ENCODE results near the gene MEOX2.

MEOX2 gene

DNA sequence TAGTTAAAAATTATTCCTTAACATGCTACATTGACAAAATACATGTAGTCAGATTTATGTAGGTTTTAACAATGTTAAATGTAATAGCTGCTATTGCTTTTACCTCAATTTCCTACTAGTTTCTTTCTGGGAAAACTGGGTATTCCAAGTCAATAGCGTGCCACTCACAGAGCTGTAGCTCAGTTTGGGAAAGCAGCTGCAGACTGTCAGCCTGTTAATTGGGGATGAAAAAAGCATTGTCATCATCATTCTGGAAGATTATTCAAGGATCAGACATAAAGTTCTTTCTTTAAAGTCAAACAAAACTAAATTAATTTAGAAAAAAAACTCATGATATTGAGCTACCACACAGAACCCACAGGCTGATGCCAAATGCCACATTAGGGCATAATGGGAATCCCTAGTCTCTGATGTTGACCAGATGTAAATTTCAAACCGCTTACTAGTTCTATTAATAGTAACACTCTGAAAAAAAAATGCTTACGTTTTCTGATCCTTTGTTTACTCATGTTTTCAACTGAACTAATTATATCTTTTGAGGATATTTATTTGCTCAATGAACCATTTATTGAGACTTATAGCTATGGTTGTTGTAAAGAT, 105.0 kb downstream of the MEOX2 start:
- H3K27me3 ChIP-seq (ENCODE audit: control insufficient read depth in 1 of 2, insufficient read depth in 2 of 2, low read length in 2 of 2), result no peaks in the 10 kb centered on the region
- peaks cover 21% of the 10 kb centered on the region for H3K4me1 ChIP-seq (ENCODE audit: insufficient read depth, low read length)
- H3K9ac ChIP-seq (ENCODE audit: low read length), result no peak overlapping the region
- H3K36me3 ChIP-seq (ENCODE audit: insufficient read depth, low read length), result no peaks in the 10 kb centered on the region
- H3K27ac ChIP-seq (ENCODE audit: low read depth, low read length), result no peak overlapping the region
- H3K4me3 ChIP-seq (ENCODE audit: low read depth in 1 of 2, low read length in 2 of 2), result no peak overlapping the region
- no peaks in the 10 kb centered on the region for H3K9me3 ChIP-seq (ENCODE audit: low read length)

DNA sequence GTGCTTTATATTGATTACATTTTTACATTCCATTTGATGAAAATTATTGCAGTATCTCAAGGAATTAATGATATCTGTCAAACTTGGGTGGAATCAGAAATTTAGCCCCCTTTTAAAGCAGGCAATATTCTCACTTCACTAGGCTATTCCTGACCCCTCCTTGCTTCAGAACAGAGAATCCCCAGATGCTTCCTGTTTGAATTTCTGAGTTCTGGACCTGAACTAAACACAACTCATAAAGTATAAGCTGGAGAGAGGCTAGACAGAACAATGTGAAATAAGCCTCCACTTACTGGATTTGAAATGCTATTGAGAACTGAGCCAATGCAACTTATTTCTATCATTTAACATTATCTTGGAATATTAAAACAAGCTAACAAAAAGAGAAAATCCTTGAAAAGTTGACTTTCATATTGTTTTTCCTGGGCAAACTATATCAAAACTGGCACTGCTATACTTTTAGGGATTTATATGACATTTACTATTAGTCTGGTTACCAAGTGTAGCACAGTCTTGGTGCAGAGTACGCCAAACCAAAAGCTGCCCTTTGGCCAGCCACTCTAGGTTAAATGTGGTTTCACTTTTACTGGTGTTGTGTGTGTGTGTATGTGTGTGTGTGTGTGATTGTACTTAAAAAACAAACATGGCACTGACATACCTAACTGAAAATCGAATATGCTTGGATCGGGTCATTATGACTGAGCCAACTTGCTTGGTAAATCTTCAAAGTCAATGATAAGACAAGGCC, 105.7 kb downstream of the MEOX2 start:
- H3K36me3 ChIP-seq (ENCODE audit: insufficient read depth, low read length), result no peaks in the 10 kb centered on the region
- H3K27ac ChIP-seq (ENCODE audit: low read depth, low read length), result no peak overlapping the region
- H3K4me3 ChIP-seq (ENCODE audit: low read depth in 1 of 2, low read length in 2 of 2), result no peak overlapping the region
- H3K9me3 ChIP-seq (ENCODE audit: low read length), result no peaks in the 10 kb centered on the region
- peaks cover 17% of the 10 kb centered on the region for H3K4me1 ChIP-seq (ENCODE audit: insufficient read depth, low read length)
- no peaks in the 10 kb centered on the region for H3K27me3 ChIP-seq (ENCODE audit: control insufficient read depth in 1 of 2, insufficient read depth in 2 of 2, low read length in 2 of 2)
- no peak overlapping the region for H3K9ac ChIP-seq (ENCODE audit: low read length)

DNA sequence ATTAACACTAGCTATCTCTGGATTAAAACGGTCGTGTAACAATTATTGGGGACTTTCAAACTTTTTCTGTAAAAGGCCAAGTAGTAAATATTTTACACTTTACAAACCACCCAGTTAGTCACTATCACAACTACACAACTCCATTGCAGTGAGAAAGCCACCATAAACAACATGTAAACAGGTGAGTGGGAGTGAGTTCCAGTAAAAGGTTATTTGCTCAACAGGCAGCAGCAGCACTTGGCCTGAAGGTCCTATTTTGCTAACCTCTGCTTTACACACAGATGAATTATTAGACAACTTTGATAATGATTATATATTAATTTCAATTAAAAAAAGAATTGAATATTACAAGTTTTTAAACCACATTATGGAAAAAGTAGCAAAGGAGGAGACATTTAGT, 108.9 kb downstream of the MEOX2 start:
- Histone ChIP-seq H3K9me3 (ENCODE audit: low read length) (no peaks in the 10 kb centered on the region), H3K9ac (ENCODE audit: low read length) (no peak overlapping the region), H3K36me3 (ENCODE audit: insufficient read depth, low read length) (no peaks in the 10 kb centered on the region), H3K4me3 (ENCODE audit: low read depth in 1 of 2, low read length in 2 of 2) (no peak overlapping the region), H3K4me1 (ENCODE audit: insufficient read depth, low read length) (peaks cover 17% of the 10 kb centered on the region), H3K27me3 (ENCODE audit: control insufficient read depth in 1 of 2, insufficient read depth in 2 of 2, low read length in 2 of 2) (no peaks in the 10 kb centered on the region), H3K27ac (ENCODE audit: low read depth, low read length) (no peak overlapping the region)

DNA sequence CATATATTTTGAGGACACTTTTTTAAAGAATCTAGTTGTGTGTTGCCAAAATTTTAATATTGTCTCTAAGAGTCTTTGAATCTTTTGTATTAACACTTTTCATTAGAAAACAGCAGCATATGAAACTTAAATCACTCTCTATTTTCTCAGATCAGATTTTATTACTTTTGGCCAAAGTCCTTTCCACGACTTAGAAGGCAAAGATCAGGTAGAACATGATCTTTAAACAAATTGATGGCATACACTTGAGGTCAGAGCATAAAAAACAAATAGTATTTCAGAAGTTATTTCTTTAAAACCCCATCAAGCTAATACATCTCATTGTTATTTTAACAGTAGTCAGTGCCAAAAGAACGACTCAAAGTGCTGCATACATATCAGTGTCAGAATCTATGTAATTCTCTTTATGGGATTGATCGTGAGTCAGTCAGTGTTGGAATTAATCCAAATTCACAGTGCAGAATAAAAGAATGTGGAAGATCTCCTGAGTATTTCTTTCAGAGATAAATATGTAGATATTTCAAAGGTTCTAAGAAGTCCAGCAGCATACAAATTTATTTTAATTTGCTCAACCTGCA, 115.1 kb downstream of the MEOX2 start:
- Histone ChIP-seq H3K9me3 (ENCODE audit: low read length) (no peaks in the 10 kb centered on the region), H3K27ac (ENCODE audit: low read depth, low read length) (no peak overlapping the region), H3K4me3 (ENCODE audit: low read depth in 1 of 2, low read length in 2 of 2) (no peak overlapping the region), H3K4me1 (ENCODE audit: insufficient read depth, low read length) (no peaks in the 10 kb centered on the region), H3K27me3 (ENCODE audit: control insufficient read depth in 1 of 2, insufficient read depth in 2 of 2, low read length in 2 of 2) (no peaks in the 10 kb centered on the region), H3K9ac (ENCODE audit: low read length) (no peak overlapping the region), H3K36me3 (ENCODE audit: insufficient read depth, low read length) (no peaks in the 10 kb centered on the region)

DNA sequence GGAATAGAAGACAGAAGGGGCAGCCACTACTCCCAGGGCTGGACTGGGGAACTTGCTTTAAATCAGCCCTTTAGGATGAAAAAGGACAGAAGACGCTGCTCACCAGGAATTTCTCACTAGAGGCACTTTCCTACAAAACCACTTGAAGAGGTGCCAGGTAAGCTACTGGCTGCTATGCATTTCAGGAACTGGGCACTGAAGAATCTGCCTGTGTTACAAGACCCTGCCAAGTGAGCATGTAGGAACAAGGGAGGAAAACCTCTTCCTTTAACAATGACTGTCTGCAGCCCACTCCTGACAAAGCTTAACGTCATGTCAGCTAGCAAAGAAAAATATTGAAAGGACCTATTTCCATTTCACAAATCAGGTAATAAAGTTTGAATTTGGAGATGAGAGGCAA, 118.8 kb downstream of the MEOX2 start:
- Histone ChIP-seq H3K9ac (ENCODE audit: low read length) (no peak overlapping the region), H3K4me1 (ENCODE audit: insufficient read depth, low read length) (no peaks in the 10 kb centered on the region), H3K27ac (ENCODE audit: low read depth, low read length) (no peak overlapping the region), H3K4me3 (ENCODE audit: low read depth in 1 of 2, low read length in 2 of 2) (no peak overlapping the region), H3K36me3 (ENCODE audit: insufficient read depth, low read length) (no peaks in the 10 kb centered on the region), H3K27me3 (ENCODE audit: control insufficient read depth in 1 of 2, insufficient read depth in 2 of 2, low read length in 2 of 2) (no peaks in the 10 kb centered on the region), H3K9me3 (ENCODE audit: low read length) (no peaks in the 10 kb centered on the region)

DNA sequence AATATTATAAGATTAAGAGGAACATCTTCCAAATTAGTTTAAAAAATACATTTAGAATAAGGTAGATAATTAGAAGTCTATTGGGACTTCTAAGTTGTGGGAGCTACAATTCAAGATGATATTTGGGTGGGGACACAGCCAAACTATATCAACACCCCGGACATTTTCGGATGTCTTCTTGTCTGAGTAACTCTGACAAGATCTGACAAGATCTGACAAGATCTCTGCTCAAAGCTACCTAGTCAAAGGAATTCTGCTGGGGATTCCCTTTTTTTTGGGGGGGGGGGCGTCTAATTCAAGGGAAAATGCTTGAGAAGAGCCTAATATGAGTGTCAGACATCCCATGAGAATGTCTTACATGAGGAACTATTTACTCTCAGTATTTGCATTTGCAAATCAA, 119.4 kb downstream of the MEOX2 start:
- Histone ChIP-seq H3K27ac (ENCODE audit: low read depth, low read length) (no peak overlapping the region), H3K36me3 (ENCODE audit: insufficient read depth, low read length) (no peaks in the 10 kb centered on the region), H3K4me3 (ENCODE audit: low read depth in 1 of 2, low read length in 2 of 2) (no peak overlapping the region), H3K4me1 (ENCODE audit: insufficient read depth, low read length) (no peaks in the 10 kb centered on the region), H3K9ac (ENCODE audit: low read length) (no peak overlapping the region), H3K9me3 (ENCODE audit: low read length) (no peaks in the 10 kb centered on the region), H3K27me3 (ENCODE audit: control insufficient read depth in 1 of 2, insufficient read depth in 2 of 2, low read length in 2 of 2) (no peaks in the 10 kb centered on the region)

DNA sequence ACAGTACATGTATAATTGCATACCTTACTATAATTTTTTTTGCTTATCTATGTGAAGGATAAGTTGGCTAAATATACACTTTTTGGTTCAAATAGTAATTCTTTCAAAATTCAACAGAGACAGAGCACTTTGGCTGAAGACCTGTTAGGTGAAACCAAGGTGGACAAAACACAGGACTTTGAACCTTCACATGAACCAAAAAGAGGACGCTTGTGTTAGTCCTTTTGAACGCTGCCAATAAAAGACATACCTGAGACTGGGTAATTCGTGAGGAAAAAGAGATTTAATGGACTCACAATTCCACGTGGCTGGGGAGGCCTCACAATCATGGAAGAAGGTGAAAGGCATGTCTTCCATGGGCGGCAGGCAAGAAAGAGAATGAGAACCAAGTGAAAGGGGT, 120.0 kb downstream of the MEOX2 start:
- H3K36me3 ChIP-seq (ENCODE audit: insufficient read depth, low read length), result no peaks in the 10 kb centered on the region
- H3K27me3 ChIP-seq (ENCODE audit: control insufficient read depth in 1 of 2, insufficient read depth in 2 of 2, low read length in 2 of 2), result no peaks in the 10 kb centered on the region
- no peaks in the 10 kb centered on the region for H3K9me3 ChIP-seq (ENCODE audit: low read length)
- no peak overlapping the region for H3K4me3 ChIP-seq (ENCODE audit: low read depth in 1 of 2, low read length in 2 of 2)
- no peak overlapping the region for H3K9ac ChIP-seq (ENCODE audit: low read length)
- no peak overlapping the region for H3K27ac ChIP-seq (ENCODE audit: low read depth, low read length)
- no peaks in the 10 kb centered on the region for H3K4me1 ChIP-seq (ENCODE audit: insufficient read depth, low read length)

DNA sequence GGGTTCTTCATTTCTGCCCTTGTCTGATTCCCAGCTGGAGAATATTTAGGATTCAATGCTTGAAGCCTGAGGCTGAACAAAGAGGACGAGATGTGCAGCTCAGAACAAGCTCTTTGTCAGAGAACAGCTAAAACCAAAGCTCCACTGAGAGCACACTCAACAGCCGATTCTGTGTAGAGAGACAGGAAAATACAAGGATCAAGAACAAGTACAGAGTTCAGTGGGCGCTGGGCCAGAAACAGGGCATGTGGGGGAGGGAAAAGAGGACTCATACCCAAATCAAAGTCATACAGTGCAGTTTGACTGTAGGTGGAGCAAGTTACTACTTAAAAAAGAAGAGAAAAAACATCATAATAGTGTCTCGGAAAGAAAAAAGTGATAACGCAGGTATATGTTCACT, 124.6 kb downstream of the MEOX2 start, which contains the start of gene AGMO:
Gene AGMO, minus strand, starts transcription at position 181 of the 400 bp plus-strand sequence.
- H3K9me3 ChIP-seq (ENCODE audit: low read length), result no peaks in the 10 kb centered on the region
- H3K36me3 ChIP-seq (ENCODE audit: insufficient read depth, low read length), result no peaks in the 10 kb centered on the region
- no peaks in the 10 kb centered on the region for H3K4me1 ChIP-seq (ENCODE audit: insufficient read depth, low read length)
- H3K4me3 ChIP-seq (ENCODE audit: low read depth in 1 of 2, low read length in 2 of 2), result no peak within 1 kb of the TSS
- H3K27me3 ChIP-seq (ENCODE audit: control insufficient read depth in 1 of 2, insufficient read depth in 2 of 2, low read length in 2 of 2), result no peaks in the 10 kb centered on the region
- no peak within 1 kb of the TSS for H3K27ac ChIP-seq (ENCODE audit: low read depth, low read length)
- no peak within 1 kb of the TSS for H3K9ac ChIP-seq (ENCODE audit: low read length)

Measured in muscle layer of colon (tissue), 2 donors.